ENCODE data around the gene PNLIPRP1.

Gene PNLIPRP1

GRCh38 chr10:116599991-116600390 is 9.2 kb downstream of the PNLIPRP1 start:
- no peak for DNase-seq (ENCODE audit: low read depth in 3 of 3)

DNA sequence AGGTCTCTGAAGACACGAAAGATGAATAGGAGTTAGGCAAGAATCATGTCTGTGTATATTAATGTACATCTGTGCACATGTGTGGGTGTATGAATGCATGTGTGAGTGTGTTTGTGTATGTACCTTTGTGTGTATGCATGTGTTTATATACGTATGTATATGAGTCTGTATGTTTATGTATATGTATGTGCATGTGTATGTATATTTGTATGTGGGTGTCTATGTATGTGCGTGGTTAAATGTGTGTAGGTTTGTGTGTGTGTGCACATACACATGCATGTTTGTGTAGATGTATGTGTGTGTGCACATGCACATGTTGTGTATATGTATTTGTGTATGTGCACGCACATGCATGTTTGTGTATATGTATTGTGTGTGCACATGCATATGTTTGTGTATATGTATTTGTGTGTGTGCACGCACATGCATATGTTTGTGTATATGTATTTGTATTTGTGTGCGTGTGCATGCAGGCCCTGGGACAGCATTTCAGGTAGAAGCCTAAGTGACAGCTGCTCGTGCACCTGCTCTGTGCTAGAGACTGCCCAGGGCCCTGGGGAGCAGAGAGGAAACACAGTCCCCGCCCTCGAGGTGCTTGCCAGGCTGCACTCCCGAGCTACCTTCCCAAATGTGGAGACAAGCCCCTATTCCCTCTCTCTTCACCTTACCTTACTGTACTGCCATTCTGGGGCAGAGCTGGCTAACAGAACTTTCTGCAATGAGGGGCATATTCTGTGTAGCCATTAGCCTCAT is 12.1 kb downstream of the PNLIPRP1 start:
- no peak for DNase-seq (ENCODE audit: low read depth in 3 of 3)

- no peak for DNase-seq (ENCODE audit: low read depth in 3 of 3)
Measured at GRCh38 chr10:116606061-116606483, 15.3 kb downstream of the PNLIPRP1 start.

DNA sequence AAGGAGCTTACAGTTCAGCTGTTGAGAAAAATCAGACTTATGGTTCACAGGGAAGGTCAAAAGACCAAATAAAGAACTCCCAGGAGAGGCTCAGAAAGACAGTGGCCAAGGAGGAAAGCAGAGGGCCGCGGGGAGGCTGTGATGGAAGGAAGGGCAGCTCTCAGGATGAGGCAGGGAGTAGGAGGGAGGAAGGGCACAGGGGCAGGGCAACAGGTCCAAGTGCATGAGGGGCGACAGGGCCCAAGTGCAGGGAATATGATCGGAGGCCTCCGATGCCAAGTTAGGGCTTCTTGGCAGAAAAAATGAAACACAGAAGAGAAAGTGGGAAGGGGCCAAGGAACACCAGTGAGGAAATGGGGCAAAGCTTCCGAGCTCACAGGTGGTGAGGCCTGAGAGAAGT is 16.6 kb downstream of the PNLIPRP1 start:
- no peak for DNase-seq (ENCODE audit: low read depth in 3 of 3)

DNA sequence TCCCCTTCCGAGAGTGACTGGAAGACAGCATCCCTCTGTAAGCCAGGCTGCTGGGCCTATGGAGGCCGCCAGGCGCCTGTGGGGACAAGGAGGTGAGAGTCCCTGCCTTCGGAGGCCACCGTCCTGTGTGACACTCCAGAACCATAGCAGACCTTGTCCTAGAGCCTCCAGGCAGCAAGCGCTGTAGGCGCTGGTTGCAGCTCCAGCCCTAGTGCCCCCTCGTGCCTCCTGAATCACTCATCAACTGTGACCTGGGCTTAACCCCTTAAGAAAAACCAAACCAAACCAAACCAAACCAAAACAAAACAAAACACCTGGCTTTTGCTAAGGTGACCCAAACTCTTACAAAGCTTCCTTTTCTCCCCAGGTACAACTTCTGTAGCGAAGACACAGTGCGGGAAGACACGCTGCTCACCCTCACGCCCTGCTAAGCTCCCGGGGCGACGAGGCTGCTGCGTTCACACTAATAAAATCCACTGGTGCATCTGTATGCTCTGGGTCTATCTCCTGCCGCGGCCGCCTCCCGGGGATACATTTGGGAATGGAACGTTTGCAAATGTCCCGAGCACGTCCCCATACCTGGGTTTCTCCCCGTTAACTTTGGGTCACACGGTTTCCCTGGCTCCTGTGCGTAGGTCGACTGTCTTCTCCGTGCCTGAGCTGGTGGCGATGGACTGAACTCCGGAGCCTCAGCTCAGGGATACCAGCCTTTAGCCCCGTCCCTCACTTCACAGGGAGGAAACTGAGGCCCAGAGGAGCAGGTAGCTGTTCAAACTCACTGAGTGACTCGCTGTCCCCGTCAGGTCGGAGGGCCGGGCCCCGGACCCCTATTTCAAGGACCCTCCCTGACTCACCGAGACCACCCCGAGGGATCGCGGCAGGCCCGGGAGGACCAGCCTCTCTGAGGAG is 18.2 kb downstream of the PNLIPRP1 start:
- no peak for DNase-seq (ENCODE audit: low read depth in 3 of 3)

DNA sequence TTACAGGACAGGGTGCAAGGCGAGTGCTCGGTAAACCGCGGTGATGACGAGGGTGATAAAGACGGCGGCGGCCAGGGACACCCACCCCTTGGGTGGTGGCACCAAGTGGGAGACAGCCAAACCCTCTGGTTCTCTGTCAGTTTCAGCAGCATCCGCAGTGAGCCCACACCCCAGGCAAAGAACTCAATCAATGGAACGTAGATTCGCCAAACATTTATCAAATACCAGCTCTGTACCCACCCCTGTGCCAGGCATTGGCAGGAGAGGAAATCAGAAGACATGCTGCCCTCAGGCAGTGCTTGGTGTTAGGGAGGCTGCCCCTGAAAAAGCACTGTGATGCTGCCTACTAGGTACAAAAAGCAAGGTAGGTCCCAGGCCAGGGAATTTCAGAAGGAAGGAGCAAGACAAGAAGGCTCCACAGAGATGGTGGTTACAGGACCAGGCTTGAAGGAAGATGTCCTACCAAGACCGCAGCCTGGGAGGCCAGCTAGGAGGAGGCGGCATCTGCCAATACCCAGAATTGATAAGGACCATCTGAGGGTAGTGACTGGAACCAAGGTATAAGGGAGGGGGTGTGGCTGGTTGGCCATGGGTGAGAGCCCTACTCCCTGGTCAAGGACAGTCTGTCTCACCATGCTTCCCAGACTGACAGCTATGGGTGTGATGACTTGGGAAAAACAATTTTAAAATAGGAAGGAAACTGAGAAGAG is 19.8 kb downstream of the PNLIPRP1 start:
- no peak for DNase-seq (ENCODE audit: low read depth in 3 of 3)

DNA sequence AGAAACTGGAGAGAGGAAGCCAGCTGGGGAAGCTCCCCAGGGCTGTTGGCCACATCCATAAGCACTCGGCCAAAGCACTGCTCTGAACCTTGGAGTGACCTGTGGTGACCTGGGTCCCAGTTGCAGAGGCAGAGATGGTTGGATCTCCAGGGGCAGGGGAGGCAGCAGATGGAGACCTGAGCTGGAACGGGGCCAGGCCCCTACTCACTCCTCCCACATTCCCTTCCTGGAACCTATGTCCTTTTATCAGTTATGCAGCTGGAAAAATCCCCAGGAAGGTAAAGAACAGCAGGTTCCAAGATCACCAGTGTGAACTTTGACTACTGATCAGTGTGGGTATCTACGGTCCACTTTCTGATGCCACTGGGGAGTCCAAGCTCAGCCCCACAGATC is 20.4 kb downstream of the PNLIPRP1 start:
- no peak for DNase-seq (ENCODE audit: low read depth in 3 of 3)

DNA sequence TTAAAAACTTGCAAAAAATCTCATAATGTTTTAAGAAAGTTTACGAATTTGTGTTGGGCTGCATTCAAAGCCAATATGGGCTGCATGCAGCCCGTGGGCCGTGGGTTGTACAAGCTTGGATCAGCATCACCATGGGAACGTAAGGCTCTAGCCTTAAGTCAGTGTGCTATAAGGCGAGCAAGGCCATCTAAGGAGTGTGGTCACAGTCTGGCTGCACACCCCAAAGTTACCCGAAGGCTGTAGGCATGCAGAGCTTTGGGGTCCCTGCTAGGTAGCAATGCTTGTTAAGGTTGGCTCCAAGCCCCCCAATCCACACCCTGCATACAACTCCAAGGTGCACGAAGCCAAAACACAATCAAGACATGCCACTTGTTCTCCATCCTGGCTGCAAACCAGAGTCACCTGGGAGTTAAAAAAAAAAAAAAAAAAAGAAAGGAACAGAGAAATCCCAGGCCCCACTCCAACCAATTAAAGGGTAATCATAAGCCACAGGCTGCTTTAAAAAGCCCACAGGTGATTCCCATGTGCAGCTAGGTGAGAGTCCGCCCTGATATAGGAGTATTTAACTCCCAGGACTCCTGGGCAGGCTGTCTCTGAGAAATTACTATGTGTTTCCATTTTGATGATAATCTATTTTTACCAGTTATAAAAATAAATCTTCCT is 21.5 kb downstream of the PNLIPRP1 start:
- no peak for DNase-seq (ENCODE audit: low read depth in 3 of 3)

GRCh38 chr10:116613471-116613870 is 22.7 kb downstream of the PNLIPRP1 start:
- DNase-seq (ENCODE audit: low read depth in 3 of 3), result no peak

- DNase-seq (ENCODE audit: low read depth in 3 of 3), result no peak
Measured at GRCh38 chr10:116614796-116615195, 24.0 kb downstream of the PNLIPRP1 start.

DNA sequence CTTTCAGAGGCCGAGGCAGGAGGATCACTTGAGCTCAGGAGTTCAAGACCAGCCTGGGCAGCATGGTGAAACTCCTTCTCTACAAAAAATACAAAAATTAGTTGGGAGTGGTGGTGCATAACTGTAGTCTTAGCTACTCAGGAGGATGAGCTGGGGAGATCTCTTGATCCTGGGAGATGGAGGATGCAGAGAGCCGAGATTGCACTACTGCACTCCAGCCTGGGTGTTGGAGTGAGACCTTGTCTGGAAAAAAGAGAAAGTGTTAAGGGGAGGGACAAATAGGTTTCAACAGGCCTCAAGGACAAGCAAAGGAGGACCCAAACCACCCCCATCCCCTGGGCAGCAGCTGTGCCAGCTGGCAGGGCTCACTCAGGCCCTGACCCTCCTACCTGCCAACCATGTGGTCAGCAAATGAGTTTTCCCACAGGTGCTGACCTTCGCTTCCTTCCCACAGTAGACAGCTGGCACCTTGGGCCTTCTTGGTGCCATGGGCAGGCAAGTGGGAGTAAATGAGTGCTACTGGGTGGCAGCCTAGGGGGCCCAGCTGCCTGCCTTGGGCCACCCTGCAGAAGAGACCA is 24.5 kb downstream of the PNLIPRP1 start:
- no peak for DNase-seq (ENCODE audit: low read depth in 3 of 3)

- no peak for DNase-seq (ENCODE audit: low read depth in 3 of 3)
Measured at GRCh38 chr10:116620423-116621400, 30.0 kb downstream of the PNLIPRP1 start, which contains the start of gene PNLIPRP2. TSS of gene PNLIPRP2 (plus strand) at chr10:116620953.

DNA sequence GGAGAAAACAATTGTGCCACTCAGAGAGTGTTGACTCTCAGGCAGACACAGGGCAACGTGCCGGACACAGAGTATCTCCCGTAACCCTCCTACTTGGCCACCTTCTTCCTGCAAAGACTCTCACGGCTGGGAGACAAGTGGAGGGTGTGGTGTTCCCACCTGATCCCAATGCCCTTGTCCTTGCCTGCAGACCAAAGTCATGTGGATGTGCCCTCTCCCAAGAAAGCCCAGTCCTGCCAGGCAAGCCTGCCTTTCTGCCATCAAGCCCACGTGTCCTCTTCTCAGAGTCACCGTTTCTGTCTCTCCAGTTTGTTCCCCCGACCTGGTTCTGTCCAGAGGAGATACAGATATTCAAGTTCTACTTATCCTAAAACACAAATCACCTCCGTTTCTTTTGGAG is 30.7 kb downstream of the PNLIPRP1 start:
- no peak for DNase-seq (ENCODE audit: low read depth in 3 of 3)

DNA sequence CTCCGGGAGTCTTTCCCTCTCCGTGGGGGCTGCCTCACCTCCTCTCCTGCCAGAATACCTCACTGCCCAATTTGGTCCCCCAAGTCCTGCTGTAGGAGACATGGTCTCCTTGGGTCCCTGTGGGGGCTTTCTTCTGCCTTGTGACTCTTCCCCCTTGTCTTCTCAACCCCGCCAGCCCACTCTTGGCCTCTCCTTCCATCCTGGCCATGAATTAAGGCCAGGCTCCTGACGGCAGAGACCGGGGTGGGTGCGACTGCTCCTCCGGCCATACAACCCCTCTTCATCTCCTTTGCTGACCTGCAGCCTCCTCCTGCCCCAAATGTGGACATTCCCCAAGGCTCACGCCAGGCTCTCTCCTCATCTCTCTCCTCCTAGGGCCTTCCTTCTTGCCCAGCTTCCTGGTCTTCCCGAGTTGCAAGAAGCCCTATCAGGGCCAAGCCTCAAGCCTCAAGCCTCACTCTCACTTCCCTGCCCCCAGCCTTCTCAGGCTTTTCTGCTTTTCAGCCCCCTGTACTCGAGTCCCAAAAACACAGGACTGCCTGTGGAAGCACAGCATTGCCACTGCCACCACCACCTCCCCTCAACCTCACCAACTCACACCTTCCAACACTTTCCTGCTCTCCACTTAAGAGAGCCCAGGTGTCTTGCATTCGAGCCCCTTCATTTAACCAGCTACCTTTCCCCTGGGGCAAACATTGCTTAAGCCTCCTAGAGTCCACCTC is 31.3 kb downstream of the PNLIPRP1 start:
- no peak for DNase-seq (ENCODE audit: low read depth in 3 of 3)

DNA sequence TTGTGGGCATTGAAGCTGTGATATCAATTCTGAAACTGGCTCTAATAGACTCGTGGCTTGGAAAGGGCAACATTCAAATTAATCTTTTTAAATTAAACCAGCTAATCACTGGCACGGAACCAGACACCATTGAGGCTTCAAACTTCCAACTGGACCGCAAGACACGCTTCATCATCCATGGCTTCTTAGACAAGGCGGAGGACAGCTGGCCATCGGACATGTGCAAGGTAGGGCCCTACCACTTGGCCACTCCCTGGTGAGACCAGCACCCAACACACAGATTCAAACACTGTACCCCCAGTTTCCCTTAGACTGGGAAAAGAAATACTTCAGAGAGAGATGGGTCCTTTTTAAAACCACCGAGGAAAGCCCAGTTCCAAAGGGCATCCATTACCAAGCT is 35.1 kb downstream of the PNLIPRP1 start:
- DNase-seq (ENCODE audit: low read depth in 3 of 3), result no peak

DNA sequence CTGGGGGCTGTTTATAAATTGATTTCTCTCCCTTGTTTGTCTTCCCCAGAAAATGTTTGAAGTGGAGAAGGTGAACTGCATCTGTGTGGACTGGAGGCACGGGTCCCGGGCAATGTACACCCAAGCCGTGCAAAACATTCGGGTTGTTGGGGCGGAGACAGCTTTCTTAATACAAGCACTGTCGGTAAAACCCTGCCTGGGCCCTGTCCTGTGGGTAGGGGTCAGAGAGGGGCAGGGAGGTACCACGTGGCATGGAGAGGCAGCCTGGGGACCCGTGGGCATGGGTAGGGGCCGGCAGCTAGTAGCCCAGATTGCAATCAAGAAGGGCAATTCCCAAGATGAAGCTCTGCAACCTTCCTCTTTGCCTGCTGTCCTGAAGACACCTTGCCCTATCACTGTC is 36.1 kb downstream of the PNLIPRP1 start:
- no peak for DNase-seq (ENCODE audit: low read depth in 3 of 3)

DNA sequence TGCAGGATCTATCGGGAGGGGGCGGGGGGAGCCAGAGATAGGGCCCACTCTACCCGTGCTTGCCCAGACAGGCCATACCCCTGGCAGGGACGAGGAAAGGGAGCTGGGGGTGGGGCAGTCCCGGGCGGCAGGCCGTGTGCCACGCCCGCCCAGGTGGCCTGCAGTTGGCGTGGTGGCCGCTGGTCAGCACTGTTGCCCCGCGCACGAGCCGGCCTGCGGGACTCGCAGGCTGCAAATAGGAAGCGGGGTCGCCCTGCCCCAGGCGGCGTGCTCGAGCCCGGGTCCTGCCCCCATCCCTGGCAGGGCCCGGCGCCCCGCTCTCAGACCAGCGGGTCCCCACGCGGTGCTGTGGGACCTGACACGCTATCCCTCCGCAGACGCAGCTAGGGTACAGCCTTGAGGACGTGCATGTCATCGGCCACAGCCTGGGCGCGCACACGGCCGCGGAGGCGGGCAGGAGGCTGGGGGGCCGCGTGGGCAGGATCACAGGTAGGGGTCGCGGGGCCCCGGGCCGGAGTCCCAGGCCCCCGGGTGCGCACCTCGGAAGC is 36.7 kb downstream of the PNLIPRP1 start:
- DNase-seq (ENCODE audit: low read depth in 3 of 3), result no peak

DNA sequence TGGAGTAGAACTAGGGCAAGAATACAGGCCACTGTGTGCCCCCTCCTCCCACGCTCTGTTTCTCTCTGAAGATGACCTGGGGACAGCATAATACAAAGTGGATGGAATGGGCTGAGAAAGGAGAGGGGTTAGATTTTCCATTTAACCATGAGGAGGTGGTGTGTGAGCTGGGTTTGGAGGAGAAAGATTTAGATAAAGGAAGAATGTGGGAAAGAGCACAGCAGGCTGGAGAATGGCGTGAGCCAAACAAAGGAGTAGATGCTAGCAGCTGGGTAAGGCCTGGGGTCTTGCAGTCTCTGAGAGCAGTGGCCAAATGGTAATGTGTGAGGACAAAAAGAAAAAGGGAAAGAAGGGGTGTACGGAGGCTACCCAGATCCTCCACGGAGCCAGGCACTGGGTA is 38.6 kb downstream of the PNLIPRP1 start:
- no peak for DNase-seq (ENCODE audit: low read depth in 3 of 3)

GRCh38 chr10:116630020-116630419 is 39.3 kb downstream of the PNLIPRP1 start:
- no peak for DNase-seq (ENCODE audit: low read depth in 3 of 3)
